ENCODE results near the gene LAMA3. TPM values are rescaled to one million over a fixed set of nuclear protein-coding genes. Genes with fewer than 3 reads are reported as not detected.

LAMA3 gene
- total RNA-seq, 1 donor from 2014 or later, result not detected

DNA sequence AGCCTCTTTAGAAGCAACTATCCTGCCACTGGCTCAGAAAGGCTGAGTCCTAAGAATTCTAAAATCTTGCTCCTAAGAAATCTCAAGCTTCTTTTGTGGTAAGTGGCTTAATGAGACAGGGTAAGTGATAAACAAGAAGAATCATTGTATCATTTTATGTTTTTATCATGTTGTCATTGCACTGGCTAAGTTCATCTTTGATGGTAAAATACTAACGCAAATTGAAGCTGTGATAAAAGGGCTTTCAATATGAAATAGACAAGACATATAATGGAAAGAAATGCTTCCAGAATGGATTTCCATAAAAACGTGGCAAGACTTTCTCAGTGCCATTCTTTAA is 303.7 kb downstream of the LAMA3 start:
- peak overlapping the region; percentile 24 for H3K4me3 Mint-ChIP-seq
- no peaks in the 10 kb centered on the region for H3K9me3 Mint-ChIP-seq
- intact Hi-C loops (cut with micrococcal nuclease), result loop anchor here (1.0 kb wide), 2 partner anchors 18 to 21 kb away; no protein-coding TSS in a partner anchor

DNA sequence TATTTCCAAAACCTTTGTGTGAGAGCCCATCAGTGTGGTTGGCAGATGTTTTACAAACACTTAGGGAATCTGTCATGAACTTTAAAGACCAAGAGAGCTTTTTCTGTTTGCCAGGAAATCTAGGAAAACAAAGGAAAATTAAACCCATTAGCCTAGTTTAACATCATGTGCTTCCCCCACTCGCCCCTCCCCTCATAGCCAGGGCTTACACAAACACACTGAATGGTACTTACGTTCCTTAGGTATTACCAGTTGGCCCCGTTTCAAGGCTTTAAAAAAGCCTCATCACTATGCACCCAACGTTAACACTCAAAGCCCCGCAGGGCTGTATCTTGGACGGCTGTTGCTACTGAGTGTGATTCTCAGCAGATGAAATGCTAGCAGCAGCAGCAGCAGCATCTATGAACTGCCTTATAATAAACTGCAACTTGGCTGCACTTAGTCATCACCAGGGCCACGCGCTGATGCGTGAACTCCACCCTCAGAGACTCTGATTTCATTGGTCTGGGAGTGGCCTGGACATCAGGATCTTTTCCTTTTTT is 305.2 kb downstream of the LAMA3 start:
- DNase-seq (ENCODE audit: low spot score), result no peak
- Mint-ChIP-seq H3K27ac (no peak overlapping the region), H3K27me3 (ENCODE audit: insufficient read depth) (peaks cover 2% of the 10 kb centered on the region), H3K4me3 (no peak overlapping the region), H3K4me1 (ENCODE audit: low read depth) (peaks cover 35% of the 10 kb centered on the region), H3K9me3 (no peaks in the 10 kb centered on the region), H3K36me3 (ENCODE audit: low read depth) (peaks cover 3% of the 10 kb centered on the region)
- intact Hi-C loops (cut with micrococcal nuclease), result no loop called here

More for the DNA sequence above, 303.7 kb downstream of the LAMA3 start:
- Mint-ChIP-seq H3K27me3 (ENCODE audit: insufficient read depth) (peaks cover 5% of the 10 kb centered on the region), H3K4me1 (ENCODE audit: low read depth) (peaks cover 35% of the 10 kb centered on the region), H3K27ac (peak overlapping the region; percentile 27), H3K36me3 (ENCODE audit: low read depth) (peaks cover 3% of the 10 kb centered on the region)
- DNase-seq (ENCODE audit: low spot score), result no peak

DNA sequence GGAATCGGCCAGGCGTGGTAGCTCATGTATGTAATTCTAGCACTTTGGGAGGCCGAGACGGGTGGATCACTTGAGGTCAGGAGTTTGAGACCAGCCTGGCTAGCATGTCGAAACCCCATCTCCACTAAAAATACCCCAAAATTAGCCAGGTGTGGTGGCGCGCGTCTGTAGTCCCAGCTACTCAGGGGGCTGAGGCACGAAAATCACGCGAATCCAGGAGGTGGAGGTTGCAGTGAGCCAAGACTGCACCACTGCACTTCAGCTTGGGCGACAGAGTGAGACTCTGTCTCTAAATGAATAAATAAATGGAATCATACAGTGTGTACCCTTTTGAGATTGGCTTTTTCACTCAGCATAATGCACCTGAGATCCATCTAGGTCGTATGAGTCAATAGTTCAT is 305.9 kb downstream of the LAMA3 start:
- peaks cover 30% of the 10 kb centered on the region for H3K4me1 Mint-ChIP-seq (ENCODE audit: low read depth)
- H3K36me3 Mint-ChIP-seq (ENCODE audit: low read depth), result peaks cover 2% of the 10 kb centered on the region
- no peak overlapping the region for H3K27ac Mint-ChIP-seq
- no peaks in the 10 kb centered on the region for H3K9me3 Mint-ChIP-seq
- no peaks in the 10 kb centered on the region for H3K27me3 Mint-ChIP-seq (ENCODE audit: insufficient read depth)
- no peak overlapping the region for H3K4me3 Mint-ChIP-seq
- intact Hi-C loops (cut with micrococcal nuclease), result no loop called here
- DNase-seq (ENCODE audit: low spot score), result no peak

DNA sequence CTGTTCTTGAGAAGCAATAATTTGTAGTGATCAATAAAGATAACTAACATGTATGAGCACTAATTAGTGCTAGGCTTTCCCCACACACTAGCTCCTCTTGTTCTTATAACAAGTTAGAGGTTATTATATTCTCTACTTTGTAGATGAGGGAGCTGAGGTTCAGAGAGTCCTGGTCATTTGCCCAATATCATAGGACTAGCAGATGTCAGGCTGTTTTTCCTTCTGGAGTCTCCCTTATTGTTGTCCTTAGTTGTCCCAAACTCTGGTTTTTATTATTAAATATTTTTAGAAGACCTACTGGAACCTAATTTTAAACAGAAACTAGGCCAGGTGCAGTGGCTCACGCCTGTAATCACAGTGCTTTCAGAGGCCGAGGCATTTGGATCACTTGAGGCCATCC is 308.8 kb downstream of the LAMA3 start:
- no peaks in the 10 kb centered on the region for H3K27me3 Mint-ChIP-seq (ENCODE audit: insufficient read depth)
- peaks cover 2% of the 10 kb centered on the region for H3K36me3 Mint-ChIP-seq (ENCODE audit: low read depth)
- peaks cover 33% of the 10 kb centered on the region for H3K4me1 Mint-ChIP-seq (ENCODE audit: low read depth)
- H3K9me3 Mint-ChIP-seq, result no peaks in the 10 kb centered on the region
- no peak for DNase-seq (ENCODE audit: low spot score)
- no peak overlapping the region for H3K4me3 Mint-ChIP-seq
- no peak overlapping the region for H3K27ac Mint-ChIP-seq
- intact Hi-C loops (cut with micrococcal nuclease), result no loop called here

DNA sequence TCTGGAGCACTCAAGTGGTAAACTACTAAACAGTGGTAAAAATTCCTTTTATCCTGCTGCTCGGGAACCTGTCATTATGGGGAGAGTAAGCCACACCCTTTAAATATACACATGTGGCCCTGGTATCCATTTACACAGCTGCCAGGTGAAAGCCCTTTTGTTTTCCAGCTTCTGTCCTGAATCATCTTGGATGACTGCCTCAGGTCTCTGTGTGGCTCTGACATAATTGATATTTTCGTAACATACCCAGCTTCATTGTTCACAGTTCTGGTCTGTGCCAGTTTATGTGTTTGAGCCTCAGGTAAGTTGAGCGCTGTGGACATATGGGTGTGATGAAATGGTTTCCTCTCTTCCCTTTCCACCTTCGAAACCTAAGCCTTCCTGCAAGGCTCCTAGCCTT is 309.6 kb downstream of the LAMA3 start:
- Mint-ChIP-seq H3K27ac (no peak overlapping the region), H3K27me3 (ENCODE audit: insufficient read depth) (no peaks in the 10 kb centered on the region), H3K36me3 (ENCODE audit: low read depth) (peaks cover 2% of the 10 kb centered on the region), H3K4me3 (no peak overlapping the region), H3K9me3 (no peaks in the 10 kb centered on the region), H3K4me1 (ENCODE audit: low read depth) (peaks cover 34% of the 10 kb centered on the region)
- intact Hi-C loops (cut with micrococcal nuclease), result no loop called here
- no peak for DNase-seq (ENCODE audit: low spot score)

DNA sequence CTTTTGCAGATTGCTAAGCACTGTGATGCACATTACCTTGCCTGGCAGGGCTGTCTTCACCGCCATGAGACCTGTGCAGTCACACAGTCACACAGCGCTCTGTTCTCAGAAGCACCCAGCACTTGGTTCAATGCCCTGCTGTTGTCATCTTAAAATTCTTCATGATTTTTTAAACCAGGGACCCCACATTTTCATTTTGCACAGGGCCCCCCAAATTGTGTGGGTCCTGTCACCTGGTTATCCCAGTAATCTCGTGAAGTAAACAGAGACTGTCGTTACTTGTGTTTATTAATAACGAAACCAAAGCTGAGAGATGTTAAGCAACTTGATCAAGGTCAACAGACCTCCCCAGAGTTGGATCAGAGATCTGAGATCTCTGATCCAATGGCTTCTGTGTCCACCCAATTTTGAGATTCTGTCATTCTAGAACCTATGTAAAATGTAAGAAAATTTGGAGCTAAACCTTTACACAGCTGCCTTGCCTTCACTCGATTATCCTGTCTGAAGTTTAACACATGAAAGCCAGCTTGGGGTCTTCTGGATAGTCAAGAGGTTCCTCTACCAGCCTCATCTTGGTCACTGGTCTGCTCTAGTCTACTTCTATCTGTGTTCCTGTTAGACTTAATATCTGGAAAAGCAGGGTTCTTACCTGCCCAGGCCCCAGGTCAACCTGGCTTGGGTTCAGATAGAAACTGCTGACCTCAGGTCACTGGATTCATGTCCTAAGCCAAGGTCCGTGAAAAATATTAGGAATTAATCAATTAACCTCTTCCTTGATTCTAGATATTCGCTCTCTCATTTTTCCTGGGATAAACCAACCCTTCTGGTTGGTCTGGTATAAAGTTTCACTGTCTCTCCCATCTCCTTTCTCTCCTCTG is 311.6 kb downstream of the LAMA3 start:
- no peak overlapping the region for H3K4me3 Mint-ChIP-seq

DNA sequence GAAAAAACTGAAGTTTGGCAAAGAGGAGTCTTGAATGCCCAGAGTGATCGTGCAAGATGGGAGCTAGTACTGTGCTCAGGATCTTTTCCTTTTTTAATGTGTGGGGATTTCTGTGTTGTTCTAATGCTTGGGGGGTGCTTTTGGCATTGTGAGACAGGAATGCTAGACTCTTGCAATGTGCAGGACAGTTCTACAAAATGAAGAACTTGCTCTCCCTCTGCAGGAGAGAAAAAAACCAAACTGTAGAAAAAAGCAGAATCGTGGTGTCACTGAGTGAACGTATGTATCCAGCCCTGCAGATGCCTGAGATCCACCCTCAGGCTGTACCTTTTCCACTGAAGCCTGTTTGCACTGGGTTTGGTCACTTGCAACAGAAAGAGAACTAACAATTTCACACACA is 313.2 kb downstream of the LAMA3 start:
- no peaks in the 10 kb centered on the region for H3K9me3 Mint-ChIP-seq
- no peaks in the 10 kb centered on the region for H3K27me3 Mint-ChIP-seq (ENCODE audit: insufficient read depth)
- H3K36me3 Mint-ChIP-seq (ENCODE audit: low read depth), result peaks cover 2% of the 10 kb centered on the region
- no peak overlapping the region for H3K4me3 Mint-ChIP-seq
- intact Hi-C loops (cut with micrococcal nuclease), result no loop called here
- H3K27ac Mint-ChIP-seq, result no peak overlapping the region
- H3K4me1 Mint-ChIP-seq (ENCODE audit: low read depth), result peaks cover 43% of the 10 kb centered on the region
- no peak for DNase-seq (ENCODE audit: low spot score)

More for the DNA sequence above, 311.6 kb downstream of the LAMA3 start:
- DNase-seq (ENCODE audit: low spot score), result no peak
- no peaks in the 10 kb centered on the region for H3K9me3 Mint-ChIP-seq
- intact Hi-C loops (cut with micrococcal nuclease), result no loop called here
- peaks cover 39% of the 10 kb centered on the region for H3K4me1 Mint-ChIP-seq (ENCODE audit: low read depth)
- H3K27me3 Mint-ChIP-seq (ENCODE audit: insufficient read depth), result no peaks in the 10 kb centered on the region
- H3K36me3 Mint-ChIP-seq (ENCODE audit: low read depth), result peaks cover 2% of the 10 kb centered on the region
- no peak overlapping the region for H3K27ac Mint-ChIP-seq

DNA sequence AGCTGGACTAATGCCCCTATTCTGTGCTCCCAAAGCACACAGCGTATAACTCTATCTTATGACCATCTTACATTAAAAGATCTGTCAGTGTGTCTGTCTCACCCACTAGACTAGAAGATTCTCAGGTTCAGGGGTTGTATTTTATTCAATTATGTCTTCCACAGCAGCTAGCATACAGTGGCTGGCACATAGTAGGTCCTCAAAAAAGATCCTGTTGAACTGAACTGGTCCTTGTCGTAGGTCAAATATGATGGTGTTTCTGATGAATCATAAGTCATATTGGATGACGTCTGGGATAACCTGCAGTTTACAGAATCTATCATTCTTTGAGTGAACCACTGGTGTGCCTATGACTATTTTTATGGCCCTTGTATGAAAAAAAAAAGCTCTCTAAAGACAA is 314.0 kb downstream of the LAMA3 start:
- intact Hi-C loops (cut with micrococcal nuclease), result no loop called here
- H3K36me3 Mint-ChIP-seq (ENCODE audit: low read depth), result peaks cover 2% of the 10 kb centered on the region
- H3K27ac Mint-ChIP-seq, result no peak overlapping the region
- peaks cover 48% of the 10 kb centered on the region for H3K4me1 Mint-ChIP-seq (ENCODE audit: low read depth)
- no peak overlapping the region for H3K4me3 Mint-ChIP-seq
- no peaks in the 10 kb centered on the region for H3K27me3 Mint-ChIP-seq (ENCODE audit: insufficient read depth)
- no peaks in the 10 kb centered on the region for H3K9me3 Mint-ChIP-seq
- DNase-seq (ENCODE audit: low spot score), result no peak

DNA sequence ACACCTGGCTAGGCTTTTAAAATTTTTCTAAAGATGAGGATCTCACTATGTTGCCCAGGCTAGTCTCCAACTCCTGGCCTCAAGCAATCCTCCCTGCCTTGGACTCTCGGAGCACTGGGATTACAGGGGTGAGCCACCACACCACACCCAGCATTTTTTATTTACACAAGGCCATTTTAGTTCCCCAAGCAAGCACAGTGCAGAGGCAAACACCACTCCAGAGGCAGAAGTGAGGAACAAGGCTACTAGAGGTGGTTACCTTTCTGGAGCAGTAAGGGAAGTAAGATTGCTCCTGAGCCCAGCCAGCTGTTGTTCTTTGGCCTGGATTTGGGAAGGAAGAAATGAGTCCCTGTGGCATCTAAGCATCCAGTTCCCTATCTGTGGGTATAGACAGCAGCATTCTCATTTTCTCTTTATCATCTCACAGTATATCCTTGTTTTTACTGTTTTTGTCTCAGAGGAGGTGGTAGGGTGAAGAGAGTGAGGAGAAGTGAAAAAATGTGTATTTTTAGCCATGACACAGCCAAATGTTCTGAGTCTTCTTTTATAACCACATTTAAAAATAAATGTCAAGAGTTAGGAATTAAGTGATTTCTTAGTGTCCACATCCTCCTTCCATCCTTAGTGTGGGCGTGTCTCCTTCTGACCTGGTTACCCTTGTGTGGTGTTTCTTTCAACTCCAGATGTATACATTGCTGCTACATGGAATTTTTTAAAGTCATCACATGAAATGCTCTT is 314.8 kb downstream of the LAMA3 start:
- H3K27me3 Mint-ChIP-seq (ENCODE audit: insufficient read depth), result no peaks in the 10 kb centered on the region
- no peak overlapping the region for H3K4me3 Mint-ChIP-seq
- H3K4me1 Mint-ChIP-seq (ENCODE audit: low read depth), result peaks cover 55% of the 10 kb centered on the region
- intact Hi-C loops (cut with micrococcal nuclease), result loop anchor here (2.0 kb wide), 1 partner anchor 73 kb away; no protein-coding TSS in a partner anchor
- DNase-seq (ENCODE audit: low spot score), result no peak
- H3K27ac Mint-ChIP-seq, result no peak overlapping the region
- no peaks in the 10 kb centered on the region for H3K9me3 Mint-ChIP-seq
- H3K36me3 Mint-ChIP-seq (ENCODE audit: low read depth), result peaks cover 2% of the 10 kb centered on the region

Other genes with a start within 250 kb of the LAMA3 start
- gene RIOK3, start 236.2 kb upstream of the LAMA3 start, total RNA-seq, result 40.8 and 52.2 TPM in 2 replicates
- gene RMC1, start 185.9 kb upstream of the LAMA3 start, total RNA-seq, result 56.3 and 56.7 TPM in 2 replicates
- gene NPC1, start 102.9 kb upstream of the LAMA3 start, total RNA-seq, result 30.1 and 30.2 TPM in 2 replicates
- not detected in 2 replicates for gene ANKRD29, start 26.5 kb upstream of the LAMA3 start, total RNA-seq